Rectal smooth muscle tissue (tissue), 1 donor: ENCODE results near the gene CACNA2D4.

ENCODE experiments used
- H3K27ac ChIP-seq: one replicate; pipeline ENCODE4 v1.7.0; 2013; ENCODE audit warnings: low read depth, low read length, inconsistent platforms
- H3K27me3 ChIP-seq: one replicate; pipeline ENCODE4 v1.7.0; 2013; ENCODE audit warnings: low read length; ENCODE audit not compliant: control insufficient read depth, insufficient read depth
- H3K36me3 ChIP-seq: one replicate; pipeline ENCODE4 v1.7.0; 2013; ENCODE audit warnings: low read length; ENCODE audit not compliant: control insufficient read depth, insufficient read depth
- H3K4me1 ChIP-seq: one replicate; pipeline ENCODE4 v1.7.0; 2013; ENCODE audit warnings: low read length; ENCODE audit not compliant: control insufficient read depth, insufficient read depth
- H3K4me3 ChIP-seq: one replicate; pipeline ENCODE4 v1.7.0; 2013; ENCODE audit warnings: low read length
- H3K9ac ChIP-seq: one replicate; pipeline ENCODE4 v1.7.0; 2013; ENCODE audit warnings: low read length

The CACNA2D4 gene

DNA sequence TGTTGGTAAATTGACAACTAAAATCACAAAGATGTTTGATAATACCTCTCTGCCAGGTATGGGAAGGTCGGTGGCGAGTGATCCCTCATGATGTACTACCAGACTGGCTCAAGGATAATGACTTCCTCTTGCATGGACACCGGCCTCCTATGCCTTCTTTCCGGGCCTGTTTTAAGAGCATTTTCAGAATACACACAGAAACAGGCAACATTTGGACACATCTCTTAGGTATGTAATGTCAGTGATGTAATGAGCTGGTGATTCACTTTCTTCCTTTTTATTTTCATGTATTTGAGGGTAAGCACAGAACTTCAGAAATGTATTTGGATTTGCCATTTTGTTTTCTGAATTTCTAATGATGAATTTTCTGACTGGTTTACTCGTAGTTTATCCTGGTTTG lies 140.7 kb downstream of the CACNA2D4 start:
- peaks cover 6% of the 10 kb centered on the region for H3K36me3 ChIP-seq
- no peak overlapping the region for H3K4me3 ChIP-seq
- no peak overlapping the region for H3K27ac ChIP-seq
- H3K9ac ChIP-seq, result no peak overlapping the region
- H3K4me1 ChIP-seq, result no peaks in the 10 kb centered on the region
- H3K27me3 ChIP-seq, result no peaks in the 10 kb centered on the region

DNA sequence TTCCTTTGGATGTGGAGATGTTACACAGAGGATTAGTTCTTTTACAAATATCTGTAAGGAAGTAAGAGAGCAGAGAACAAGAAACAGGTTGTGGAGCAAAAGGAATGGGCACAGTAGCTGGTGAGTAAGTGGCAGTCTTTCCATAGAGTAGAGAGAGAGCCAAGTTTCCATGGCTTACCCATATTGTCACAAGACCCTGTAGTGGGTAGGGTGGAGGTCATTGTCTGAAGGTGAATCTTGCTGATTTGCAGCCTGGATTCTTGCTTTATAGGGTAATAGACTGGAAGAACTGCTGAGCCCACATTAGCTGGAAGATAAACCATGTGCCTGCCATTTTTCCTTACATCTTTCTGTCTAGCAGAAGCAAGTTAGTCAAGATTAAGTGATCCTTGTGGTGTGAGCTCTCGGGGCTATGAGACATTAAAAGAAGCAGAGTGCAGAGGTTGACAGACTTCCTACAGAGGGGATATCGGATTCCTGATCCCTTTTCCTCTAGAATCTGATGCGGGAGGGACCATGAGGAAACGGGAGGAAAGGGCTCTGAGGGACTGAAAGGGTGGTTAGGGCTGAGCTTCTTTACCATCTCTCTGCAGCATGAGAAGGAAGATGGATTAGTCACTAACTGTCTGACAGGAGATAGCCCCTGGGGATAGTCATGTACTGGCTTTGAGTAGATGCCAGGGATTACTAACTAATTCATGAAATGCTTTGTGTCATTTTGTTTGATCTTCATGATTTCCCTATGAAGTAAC lies 142.1 kb downstream of the CACNA2D4 start:
- Histone ChIP-seq H3K4me1 (no peaks in the 10 kb centered on the region), H3K27ac (no peak overlapping the region), H3K4me3 (no peak overlapping the region), H3K36me3 (peaks cover 8% of the 10 kb centered on the region), H3K9ac (no peak overlapping the region), H3K27me3 (no peaks in the 10 kb centered on the region)

DNA sequence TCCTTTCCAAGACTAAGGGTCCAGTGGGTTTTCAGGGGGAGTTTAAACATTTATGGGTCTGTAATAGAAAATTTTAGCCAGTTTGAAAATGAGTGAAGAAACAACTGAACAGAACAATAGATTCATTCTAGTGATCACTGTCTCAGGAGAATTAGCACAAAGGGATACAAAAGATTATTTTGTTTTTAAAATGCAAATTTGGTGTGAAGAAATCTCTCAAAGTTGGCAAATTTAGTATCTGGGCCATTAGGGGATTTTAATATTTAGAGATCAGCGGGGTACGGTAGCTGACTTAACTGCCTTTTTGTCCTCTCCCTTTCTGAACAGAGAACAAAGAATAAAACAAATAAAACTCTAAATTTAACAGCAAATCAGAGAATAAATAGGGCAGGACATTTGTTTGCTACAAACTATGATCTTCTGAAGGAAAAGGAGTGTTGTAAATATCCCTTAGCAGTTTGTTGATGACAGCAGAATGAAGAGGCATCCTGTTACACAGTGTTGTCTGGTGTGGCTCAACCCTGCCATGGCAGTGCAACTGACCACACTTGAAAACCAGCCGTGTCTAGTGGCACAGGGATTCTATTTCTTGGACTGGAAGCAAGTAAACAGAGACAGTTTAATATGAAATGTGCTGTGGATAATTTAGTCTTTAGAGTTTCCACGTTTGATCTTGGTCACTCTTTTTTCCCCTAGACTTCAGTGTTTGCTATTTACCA lies 144.4 kb downstream of the CACNA2D4 start:
- H3K4me1 ChIP-seq, result no peaks in the 10 kb centered on the region
- H3K9ac ChIP-seq, result no peak overlapping the region
- H3K27me3 ChIP-seq, result no peaks in the 10 kb centered on the region
- no peak overlapping the region for H3K27ac ChIP-seq
- H3K36me3 ChIP-seq, result peaks cover 12% of the 10 kb centered on the region
- no peak overlapping the region for H3K4me3 ChIP-seq

- no peaks in the 10 kb centered on the region for H3K4me1 ChIP-seq
- H3K4me3 ChIP-seq, result no peak overlapping the region
- no peaks in the 10 kb centered on the region for H3K27me3 ChIP-seq
- no peak overlapping the region for H3K9ac ChIP-seq
- no peak overlapping the region for H3K27ac ChIP-seq
- peaks cover 10% of the 10 kb centered on the region for H3K36me3 ChIP-seq
These were observed 148.5 kb downstream of the CACNA2D4 start for GRCh38 chr12:1769809-1770494.

DNA sequence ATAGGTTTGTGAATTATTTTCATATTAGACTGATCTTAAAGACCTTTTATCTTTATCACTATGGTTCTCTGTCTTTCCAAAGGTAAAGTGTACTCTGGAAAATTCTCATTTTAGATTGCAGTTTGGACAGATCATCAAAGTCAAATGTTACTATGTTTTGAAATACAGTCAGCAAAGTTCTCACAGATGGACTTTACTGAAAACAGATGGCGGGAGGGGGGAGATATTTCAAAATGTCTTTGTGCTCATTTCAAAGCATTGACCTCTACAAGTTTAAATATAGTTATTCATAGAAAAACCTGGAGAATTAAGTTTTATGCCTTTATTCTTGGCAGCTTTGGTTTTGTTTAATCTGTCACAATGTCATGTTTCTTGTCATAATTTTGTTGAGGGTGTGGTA lies 149.8 kb downstream of the CACNA2D4 start:
- peaks cover 10% of the 10 kb centered on the region for H3K36me3 ChIP-seq
- H3K4me1 ChIP-seq, result no peaks in the 10 kb centered on the region
- no peak overlapping the region for H3K27ac ChIP-seq

DNA sequence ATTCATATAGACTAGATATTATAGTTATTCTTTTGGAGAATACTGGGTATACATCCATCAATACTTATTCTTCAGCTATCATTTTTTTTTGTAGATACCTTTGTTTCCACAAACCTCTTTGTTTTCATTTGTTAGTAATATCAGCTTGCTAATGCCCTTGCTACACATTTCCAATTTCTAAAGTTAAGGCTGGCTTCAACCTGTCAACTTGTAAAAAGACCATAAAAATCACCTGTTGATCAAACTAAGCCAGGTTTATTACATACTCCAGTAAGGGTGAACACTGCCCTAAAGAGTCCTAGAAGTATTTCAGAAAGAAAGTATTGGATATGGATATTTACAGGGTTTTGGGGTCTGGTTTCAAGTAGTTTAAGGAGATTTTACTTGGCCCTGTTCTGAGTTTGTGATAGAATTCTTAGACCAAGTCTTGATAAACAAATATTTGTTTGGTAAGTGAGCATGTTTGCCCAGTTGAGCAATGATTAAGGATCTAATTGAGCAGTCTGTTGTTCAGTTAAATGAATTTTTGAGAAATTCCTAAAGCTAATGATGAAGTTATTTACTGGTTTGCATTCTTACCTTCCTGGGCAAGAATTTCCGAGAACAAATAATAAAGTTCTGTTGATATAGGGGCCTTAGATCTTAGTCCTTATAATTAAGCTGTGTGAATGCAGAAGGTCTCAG lies 150.9 kb downstream of the CACNA2D4 start:
- Histone ChIP-seq H3K9ac (no peak overlapping the region), H3K27ac (no peak overlapping the region), H3K36me3 (peaks cover 5% of the 10 kb centered on the region), H3K27me3 (no peaks in the 10 kb centered on the region), H3K4me1 (no peaks in the 10 kb centered on the region), H3K4me3 (no peak overlapping the region)

More for the DNA sequence above, 149.8 kb downstream of the CACNA2D4 start:
- H3K4me3 ChIP-seq, result no peak overlapping the region
- H3K9ac ChIP-seq, result no peak overlapping the region
- no peaks in the 10 kb centered on the region for H3K27me3 ChIP-seq

- no peaks in the 10 kb centered on the region for H3K27me3 ChIP-seq
- no peak overlapping the region for H3K9ac ChIP-seq
- peaks cover 5% of the 10 kb centered on the region for H3K36me3 ChIP-seq
- H3K4me3 ChIP-seq, result no peak overlapping the region
- H3K4me1 ChIP-seq, result no peaks in the 10 kb centered on the region
- no peak overlapping the region for H3K27ac ChIP-seq
These were observed 152.3 kb downstream of the CACNA2D4 start for GRCh38 chr12:1766110-1766509.

DNA sequence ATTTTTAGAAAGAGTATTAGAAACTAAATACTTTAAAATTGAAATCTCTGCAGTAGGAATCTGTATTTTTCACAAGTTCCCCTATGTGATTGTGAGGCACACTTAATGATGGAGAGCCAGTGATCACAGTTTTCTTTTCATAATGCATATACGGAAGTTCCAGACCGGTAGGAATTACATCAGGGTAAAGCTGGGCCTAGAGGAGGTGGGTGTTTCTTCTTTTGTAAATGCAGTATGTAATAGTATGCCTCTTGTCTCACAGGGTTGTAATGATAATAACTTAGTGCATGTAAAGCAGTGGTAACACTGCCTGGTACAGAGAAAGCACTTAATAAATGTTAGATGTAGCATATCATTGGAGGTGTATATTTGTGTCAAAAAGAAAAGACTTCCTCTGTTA lies 155.3 kb downstream of the CACNA2D4 start:
- Histone ChIP-seq H3K4me3 (no peak overlapping the region), H3K27me3 (no peaks in the 10 kb centered on the region), H3K9ac (no peak overlapping the region), H3K4me1 (peaks cover 2% of the 10 kb centered on the region), H3K27ac (no peak overlapping the region), H3K36me3 (no peaks in the 10 kb centered on the region)

DNA sequence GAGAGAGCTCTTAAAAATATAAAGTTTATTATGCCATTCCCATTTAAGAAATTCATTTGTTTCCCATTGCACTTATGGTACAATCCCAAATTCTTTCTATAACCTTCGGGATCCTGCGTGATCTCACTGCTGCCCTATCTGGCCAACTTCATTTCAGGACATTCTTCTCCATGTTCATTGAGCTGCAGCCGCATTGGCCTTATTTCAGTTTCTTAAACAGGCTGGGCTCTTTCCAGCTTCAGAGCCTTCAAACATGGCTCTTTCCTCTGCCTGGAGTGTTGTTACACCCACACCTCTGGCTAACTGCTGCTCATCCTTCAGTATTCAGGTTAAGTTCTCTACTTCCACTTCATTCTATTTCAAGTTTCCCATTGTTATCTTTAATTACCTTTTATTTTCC lies 156.6 kb downstream of the CACNA2D4 start:
- Histone ChIP-seq H3K4me1 (peaks cover 2% of the 10 kb centered on the region), H3K4me3 (no peak overlapping the region), H3K27me3 (no peaks in the 10 kb centered on the region), H3K9ac (no peak overlapping the region), H3K27ac (no peak overlapping the region), H3K36me3 (no peaks in the 10 kb centered on the region)

GRCh38 chr12:1760566-1761382 lies 157.7 kb downstream of the CACNA2D4 start:
- Histone ChIP-seq H3K27ac (no peak overlapping the region), H3K4me1 (peaks cover 2% of the 10 kb centered on the region), H3K9ac (no peak overlapping the region), H3K4me3 (no peak overlapping the region), H3K36me3 (no peaks in the 10 kb centered on the region), H3K27me3 (no peaks in the 10 kb centered on the region)

- no peak overlapping the region for H3K27ac ChIP-seq
- H3K36me3 ChIP-seq, result peaks cover 2% of the 10 kb centered on the region
- no peak overlapping the region for H3K4me3 ChIP-seq
- no peaks in the 10 kb centered on the region for H3K27me3 ChIP-seq
- peaks cover 2% of the 10 kb centered on the region for H3K4me1 ChIP-seq
- no peak overlapping the region for H3K9ac ChIP-seq
These were observed 159.6 kb downstream of the CACNA2D4 start for GRCh38 chr12:1758887-1759286.
